Nephron progenitor cell (in vitro differentiated cells): ENCODE data around the gene DHRSX.

ENCODE experiments used
- DNase-seq: peaks from one replicate; pipeline ENCODE4 v3.0.0; 2021
- H3K27ac Mint-ChIP-seq: 2 replicates; pipeline ENCODE4 v1.8.0; 2021; ENCODE audit warnings: mild to moderate bottlenecking, moderate library complexity, mixed read lengths
- H3K27me3 Mint-ChIP-seq: 2 replicates; pipeline ENCODE4 v1.8.0; 2021; ENCODE audit warnings: mild to moderate bottlenecking, low read depth, mixed read lengths; ENCODE audit not compliant: poor library complexity
- H3K36me3 Mint-ChIP-seq: 2 replicates; pipeline ENCODE4 v1.8.0; 2021; ENCODE audit warnings: low read depth, mixed read lengths
- H3K4me1 Mint-ChIP-seq: 2 replicates; pipeline ENCODE4 v1.8.0; 2021; ENCODE audit warnings: mixed read lengths
- H3K4me3 Mint-ChIP-seq: 2 replicates; pipeline ENCODE4 v1.8.0; 2021; ENCODE audit warnings: mild to moderate bottlenecking, moderate library complexity, mixed read lengths
- H3K9me3 Mint-ChIP-seq: 2 replicates; pipeline ENCODE4 v1.8.0; 2021; ENCODE audit warnings: mild to moderate bottlenecking, moderate library complexity, mixed read lengths
- TF ChIP-seq, protein P1 (sequence below): fragments of 200-600 bp; sonication (generic); IDR thresholded peaks from 2 replicates; pipeline ENCODE4 v1.5.0; 2021; ENCODE audit warnings: antibody characterized with exemption

Gene DHRSX

GRCh38 chrX:2324151-2324550 is 176.6 kb downstream of the DHRSX start:
- no peak overlapping the region for H3K27ac Mint-ChIP-seq
- DNase-seq = no peak

DNA sequence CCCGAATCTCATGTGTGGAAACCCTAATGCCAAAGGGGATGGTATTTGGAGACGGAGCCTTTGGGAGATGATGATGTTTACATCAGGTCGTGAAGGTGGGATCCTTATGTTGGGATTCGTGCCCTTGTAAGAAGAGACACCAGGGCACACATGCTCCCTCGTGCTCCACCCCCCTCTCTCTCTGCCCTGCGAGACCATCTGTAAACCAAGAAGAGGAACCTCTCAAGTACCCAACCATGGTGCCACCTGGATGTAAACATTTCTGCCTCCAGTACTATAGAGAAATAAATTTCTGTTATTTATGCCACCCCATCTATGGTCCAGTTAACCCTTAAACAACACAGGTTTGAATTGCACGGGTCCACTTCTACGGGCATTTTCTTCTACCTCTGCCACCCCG is 179.4 kb downstream of the DHRSX start:
- TF ChIP-seq, protein P1, sequence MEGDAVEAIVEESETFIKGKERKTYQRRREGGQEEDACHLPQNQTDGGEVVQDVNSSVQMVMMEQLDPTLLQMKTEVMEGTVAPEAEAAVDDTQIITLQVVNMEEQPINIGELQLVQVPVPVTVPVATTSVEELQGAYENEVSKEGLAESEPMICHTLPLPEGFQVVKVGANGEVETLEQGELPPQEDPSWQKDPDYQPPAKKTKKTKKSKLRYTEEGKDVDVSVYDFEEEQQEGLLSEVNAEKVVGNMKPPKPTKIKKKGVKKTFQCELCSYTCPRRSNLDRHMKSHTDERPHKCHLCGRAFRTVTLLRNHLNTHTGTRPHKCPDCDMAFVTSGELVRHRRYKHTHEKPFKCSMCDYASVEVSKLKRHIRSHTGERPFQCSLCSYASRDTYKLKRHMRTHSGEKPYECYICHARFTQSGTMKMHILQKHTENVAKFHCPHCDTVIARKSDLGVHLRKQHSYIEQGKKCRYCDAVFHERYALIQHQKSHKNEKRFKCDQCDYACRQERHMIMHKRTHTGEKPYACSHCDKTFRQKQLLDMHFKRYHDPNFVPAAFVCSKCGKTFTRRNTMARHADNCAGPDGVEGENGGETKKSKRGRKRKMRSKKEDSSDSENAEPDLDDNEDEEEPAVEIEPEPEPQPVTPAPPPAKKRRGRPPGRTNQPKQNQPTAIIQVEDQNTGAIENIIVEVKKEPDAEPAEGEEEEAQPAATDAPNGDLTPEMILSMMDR = no peak
- Mint-ChIP-seq H3K4me3 (no peak overlapping the region), H3K9me3 (peaks cover 15% of the 10 kb centered on the region), H3K36me3 (peaks cover 30% of the 10 kb centered on the region), H3K4me1 (peaks cover 29% of the 10 kb centered on the region), H3K27me3 (peaks cover 2% of the 10 kb centered on the region), H3K27ac (no peak overlapping the region)
- DNase-seq = no peak

More at GRCh38 chrX:2324151-2324550, 176.6 kb downstream of the DHRSX start:
- Mint-ChIP-seq H3K4me3 (peak overlapping the region; percentile 88), H3K4me1 (peaks cover 29% of the 10 kb centered on the region), H3K36me3 (peaks cover 39% of the 10 kb centered on the region), H3K27me3 (no peaks in the 10 kb centered on the region), H3K9me3 (peaks cover 15% of the 10 kb centered on the region)
- TF ChIP-seq, protein P1 = no peak

DNA sequence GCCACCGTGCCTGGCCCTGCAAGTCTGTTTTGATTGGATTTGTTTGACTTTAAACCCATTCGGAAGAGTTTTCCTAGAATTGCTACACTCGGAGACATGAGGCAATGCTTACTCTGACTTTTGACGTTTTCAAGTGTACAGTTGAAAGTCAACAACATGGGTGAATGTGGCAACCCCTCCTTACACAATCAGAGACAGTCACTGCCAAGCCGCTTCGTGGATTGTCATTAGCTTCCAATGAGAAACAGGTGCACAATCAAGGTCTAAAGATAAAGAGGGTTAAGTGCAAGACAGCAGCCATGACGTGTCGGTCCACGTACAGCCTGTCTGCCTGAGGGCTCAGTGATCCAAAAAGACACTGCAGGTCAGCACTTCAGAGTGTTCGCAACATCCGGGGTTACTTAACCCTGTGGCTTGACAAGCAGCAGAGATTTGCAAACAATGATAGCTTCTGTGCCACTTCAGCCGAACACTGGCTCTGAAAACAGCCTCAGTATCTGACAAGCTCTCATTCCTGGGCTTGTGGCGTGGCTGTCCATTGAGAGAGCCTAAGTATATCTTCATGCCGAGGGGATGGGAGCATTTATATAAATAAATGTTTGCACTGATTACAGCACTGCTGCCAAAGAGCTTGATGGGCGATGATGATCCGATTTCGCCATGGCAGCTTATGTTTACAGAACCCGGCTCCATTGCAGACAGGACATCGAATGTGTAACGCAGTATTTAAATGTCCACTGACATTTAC is 180.0 kb downstream of the DHRSX start:
- peaks cover 2% of the 10 kb centered on the region for H3K27me3 Mint-ChIP-seq
- peaks cover 15% of the 10 kb centered on the region for H3K9me3 Mint-ChIP-seq
- H3K27ac Mint-ChIP-seq = no peak overlapping the region
- H3K4me3 Mint-ChIP-seq = no peak overlapping the region
- peaks cover 27% of the 10 kb centered on the region for H3K4me1 Mint-ChIP-seq
- peaks cover 33% of the 10 kb centered on the region for H3K36me3 Mint-ChIP-seq
- TF ChIP-seq, protein P1 = no peak
- DNase-seq = no peak

GRCh38 chrX:2320089-2320488 is 180.7 kb downstream of the DHRSX start:
- TF ChIP-seq, protein P1 = no peak
- Mint-ChIP-seq H3K27me3 (peaks cover 2% of the 10 kb centered on the region), H3K36me3 (peaks cover 39% of the 10 kb centered on the region), H3K4me3 (no peak overlapping the region), H3K9me3 (peaks cover 20% of the 10 kb centered on the region), H3K27ac (no peak overlapping the region), H3K4me1 (peaks cover 24% of the 10 kb centered on the region)
- DNase-seq = no peak

- Mint-ChIP-seq H3K4me1 (peaks cover 17% of the 10 kb centered on the region), H3K4me3 (no peak overlapping the region), H3K36me3 (peaks cover 29% of the 10 kb centered on the region), H3K27ac (no peak overlapping the region), H3K9me3 (peaks cover 20% of the 10 kb centered on the region), H3K27me3 (peaks cover 2% of the 10 kb centered on the region)
- TF ChIP-seq, protein P1 = no peak
- DNase-seq = no peak
These were observed 182.4 kb downstream of the DHRSX start for GRCh38 chrX:2318371-2318770.

GRCh38 chrX:2317527-2318055 is 183.2 kb downstream of the DHRSX start:
- Mint-ChIP-seq H3K9me3 (peaks cover 13% of the 10 kb centered on the region), H3K36me3 (peaks cover 21% of the 10 kb centered on the region), H3K4me3 (no peak overlapping the region), H3K4me1 (peaks cover 17% of the 10 kb centered on the region), H3K27me3 (peaks cover 2% of the 10 kb centered on the region), H3K27ac (no peak overlapping the region)
- no peak for DNase-seq
- TF ChIP-seq, protein P1 = no peak
